Stimulated activated CD4-positive, alpha-beta T cell treated with anti-CD3 and anti-CD28 coated beads, Interleukin-4, amount 100 ng/mL, for 24 hours (primary cell): ENCODE measurements around the gene CSTB.

Experiments used
- DNase-seq: peaks from one replicate; pipeline ENCODE4 v3.0.0-alpha.2; 2020

Gene CSTB

DNA sequence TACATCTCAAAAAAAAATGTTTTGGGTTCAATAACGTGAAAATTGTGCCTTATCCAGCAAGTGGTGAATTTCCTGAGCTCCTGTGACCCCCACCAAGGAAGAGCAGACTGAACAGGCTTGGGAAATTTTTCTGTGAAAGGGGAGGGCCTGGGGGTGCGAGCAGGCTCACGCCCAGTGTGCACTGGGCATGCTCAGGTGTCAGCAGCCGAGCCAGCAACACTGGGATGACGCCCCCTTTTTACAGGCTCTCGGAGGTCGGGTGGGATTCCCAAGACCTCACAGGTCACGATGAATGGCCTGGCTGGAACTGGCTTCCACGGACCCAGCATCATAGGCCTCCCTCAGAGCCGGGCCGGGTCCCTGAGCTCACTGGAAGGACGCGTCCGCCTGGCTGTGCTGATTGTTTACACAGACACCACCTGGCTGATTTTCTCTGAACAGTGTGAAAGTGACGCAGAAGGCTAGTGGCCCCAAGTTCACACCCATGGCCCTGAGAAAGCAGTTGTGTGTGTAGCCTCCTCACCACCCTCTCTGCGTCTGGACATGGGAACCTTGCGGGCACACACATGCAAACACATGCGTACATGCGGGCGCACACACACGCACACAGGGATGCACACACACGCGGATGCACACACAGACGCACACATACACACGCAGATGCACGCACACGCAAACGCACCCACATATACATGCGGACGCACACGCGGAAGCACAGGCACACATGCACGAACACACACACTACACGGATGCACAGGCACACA is 9.2 kb downstream of the CSTB start:
- no peak for DNase-seq

- DNase-seq = no peak
Observed at GRCh38 chr21:43764576-43765495, 11.3 kb downstream of the CSTB start.

DNA sequence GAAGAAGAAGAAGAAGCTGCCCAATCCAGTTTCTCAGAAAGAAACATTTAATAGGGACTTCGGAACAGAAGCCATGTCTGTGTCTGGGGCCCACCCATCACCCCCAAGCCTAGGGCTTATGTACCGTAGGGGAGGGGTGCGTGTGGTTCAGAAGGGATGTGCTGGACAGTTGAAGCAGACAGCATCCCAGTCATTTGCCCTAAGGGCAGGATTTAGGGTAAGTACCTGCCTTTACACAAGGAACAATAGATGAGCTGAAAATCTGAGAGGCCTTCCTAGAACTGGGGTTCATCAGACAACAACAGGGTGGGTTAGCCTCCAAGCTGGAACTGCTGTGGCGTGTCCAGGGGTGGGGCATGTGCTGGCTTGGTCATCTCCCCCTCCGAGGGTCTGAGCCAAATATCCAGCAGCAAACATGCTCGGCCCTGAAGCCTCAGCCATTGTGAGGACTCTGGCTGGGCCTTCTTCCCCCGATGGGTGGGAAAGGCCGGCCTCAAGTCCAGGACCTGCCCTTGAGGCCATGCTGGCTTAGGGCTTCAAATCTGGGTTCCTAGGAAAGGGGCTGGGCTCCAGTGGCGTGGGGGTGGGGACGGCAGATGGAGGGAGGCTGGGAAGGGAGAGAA is 12.1 kb downstream of the CSTB start:
- no peak for DNase-seq

GRCh38 chr21:43762303-43763128 is 13.6 kb downstream of the CSTB start:
- DNase-seq = no peak

- DNase-seq = no peak
Observed at GRCh38 chr21:43761886-43762285, 14.2 kb downstream of the CSTB start.

DNA sequence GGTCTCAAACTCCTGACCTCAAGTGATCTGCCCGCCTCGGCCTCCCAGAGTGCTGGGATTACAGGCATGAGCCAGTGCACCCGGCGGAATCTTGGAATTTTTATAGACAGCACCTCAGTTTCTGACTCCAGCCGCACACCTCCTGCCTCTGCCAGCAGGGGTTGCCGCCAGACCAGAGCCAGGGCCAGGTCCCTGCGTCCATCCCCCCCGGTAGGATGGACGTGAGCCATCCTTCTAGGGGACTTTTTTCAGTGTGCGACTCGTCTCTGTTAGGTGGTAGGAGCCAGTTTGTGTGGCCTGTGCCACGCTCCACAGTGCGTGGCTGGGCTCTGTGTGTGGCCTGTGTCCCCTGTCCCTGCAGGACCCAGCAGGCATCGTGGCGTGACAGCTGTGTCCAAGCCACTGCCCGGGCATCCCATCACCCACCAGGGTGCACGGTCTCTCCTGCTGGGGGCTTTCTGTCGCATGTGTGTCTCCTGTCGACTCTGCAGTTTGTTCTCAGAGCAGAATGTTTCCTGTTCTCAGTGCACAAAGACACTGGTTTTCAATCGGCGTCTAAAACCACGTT is 15.6 kb downstream of the CSTB start:
- DNase-seq = no peak

- DNase-seq = no peak
Observed at GRCh38 chr21:43759651-43760050, 16.5 kb downstream of the CSTB start.

DNA sequence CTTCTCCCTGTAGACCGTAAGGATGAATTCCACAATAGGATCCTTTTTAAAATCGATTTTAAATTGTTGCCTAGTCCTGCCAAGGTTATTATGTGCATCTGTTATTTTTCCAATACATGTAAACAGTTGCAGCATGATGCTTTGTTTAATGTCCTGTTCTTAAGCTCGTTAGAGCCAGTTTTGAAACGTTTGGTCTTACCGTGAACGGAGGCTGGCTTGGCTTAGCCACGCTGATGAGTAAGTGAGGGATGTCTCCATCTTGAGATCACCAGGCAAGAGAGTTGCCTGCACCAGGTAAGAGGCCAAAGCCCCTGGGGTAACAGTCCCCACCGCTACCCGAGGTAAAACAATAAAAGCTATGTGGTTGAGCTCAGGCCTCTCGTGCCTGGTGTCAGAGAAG is 17.3 kb downstream of the CSTB start:
- no peak for DNase-seq

GRCh38 chr21:43758111-43758641 is 17.9 kb downstream of the CSTB start:
- DNase-seq = no peak

DNA sequence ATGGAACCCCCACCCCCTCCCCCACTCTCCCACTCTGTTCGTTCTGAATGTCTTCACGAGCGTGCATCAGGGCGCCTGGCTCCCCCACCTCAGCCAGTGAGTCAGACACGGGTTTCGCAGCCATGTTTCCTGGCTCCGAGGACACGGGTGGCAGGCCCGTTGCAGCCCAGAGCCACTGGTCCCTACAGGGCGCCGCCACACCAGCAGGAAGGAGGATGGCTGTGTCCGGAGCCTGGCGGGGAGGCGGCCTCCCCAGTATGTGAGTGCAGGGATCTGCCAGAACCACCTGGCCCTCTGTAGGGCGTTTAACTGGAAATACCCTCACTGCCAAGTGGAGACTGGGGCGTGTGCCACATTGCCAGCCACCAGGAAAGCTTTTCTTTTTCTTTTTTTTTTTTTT is 18.5 kb downstream of the CSTB start:
- no peak for DNase-seq

GRCh38 chr21:43755820-43756594 is 20.1 kb downstream of the CSTB start:
- DNase-seq = no peak

GRCh38 chr21:43754948-43755781 is 20.9 kb downstream of the CSTB start:
- no peak for DNase-seq

- no peak for DNase-seq
Observed at GRCh38 chr21:43753439-43753799, 22.7 kb downstream of the CSTB start.

DNA sequence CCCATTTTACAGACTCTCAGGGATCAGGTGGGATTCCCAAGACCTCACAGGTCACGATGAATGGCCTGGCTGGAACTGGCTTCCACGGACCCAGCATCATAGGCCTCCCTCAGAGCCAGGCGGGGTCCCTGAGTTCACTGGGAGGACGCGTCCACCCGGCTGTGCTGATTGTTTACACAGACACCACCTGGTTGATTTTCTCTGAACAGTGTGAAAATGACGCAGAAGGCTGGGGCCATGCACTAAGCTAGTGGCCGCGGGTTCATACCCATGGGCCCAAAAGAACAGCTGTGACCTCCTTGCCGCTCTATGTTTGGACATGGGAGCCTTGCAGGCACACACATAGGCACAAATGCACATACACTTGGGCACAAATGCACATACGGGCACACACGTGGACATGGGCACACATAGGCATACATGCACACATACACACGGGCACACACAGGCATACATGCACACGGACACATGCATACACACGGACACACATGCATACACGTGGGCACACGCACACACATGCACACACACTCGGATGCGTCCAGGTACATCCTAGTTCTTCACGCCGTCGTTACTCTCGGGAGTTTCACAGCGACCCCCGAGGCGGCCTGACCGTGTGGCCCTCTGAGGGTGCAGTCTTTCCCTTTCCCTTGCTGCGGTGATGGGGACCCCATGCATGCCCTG is 23.2 kb downstream of the CSTB start:
- no peak for DNase-seq

DNA sequence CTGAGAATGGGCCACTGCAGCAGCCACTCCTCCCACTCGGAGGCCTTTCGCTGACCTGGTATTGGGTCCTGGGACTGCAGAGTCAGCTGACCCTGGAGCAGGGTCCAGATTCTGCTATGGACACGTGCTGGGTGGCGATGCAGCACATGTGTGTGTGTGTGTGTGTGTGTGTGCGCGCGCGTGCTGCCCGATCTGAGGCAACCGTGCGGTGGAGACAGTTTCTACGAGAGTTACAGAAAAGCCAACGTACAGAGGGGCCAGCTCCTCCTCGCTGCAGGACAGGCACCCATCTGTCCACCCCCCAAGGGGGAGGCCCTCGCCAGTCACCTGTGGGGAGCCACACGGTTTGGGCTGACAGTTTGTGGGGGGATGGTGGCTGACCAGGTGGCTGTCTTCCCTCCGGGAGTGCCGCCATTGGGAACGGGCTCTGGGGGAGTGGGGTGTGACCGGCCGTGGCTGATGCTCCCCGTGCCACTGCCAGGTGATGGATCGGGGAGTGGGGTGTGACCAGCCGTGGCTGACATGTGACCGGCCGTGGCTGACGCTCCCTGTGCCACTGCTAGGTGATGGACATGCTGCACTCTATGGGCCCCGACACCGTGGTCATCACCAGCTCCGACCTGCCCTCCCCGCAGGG is 24.0 kb downstream of the CSTB start:
- no peak for DNase-seq

GRCh38 chr21:43750339-43751033 is 25.6 kb downstream of the CSTB start:
- no peak for DNase-seq

- no peak for DNase-seq
Observed at GRCh38 chr21:43749651-43750262, 26.4 kb downstream of the CSTB start.

DNA sequence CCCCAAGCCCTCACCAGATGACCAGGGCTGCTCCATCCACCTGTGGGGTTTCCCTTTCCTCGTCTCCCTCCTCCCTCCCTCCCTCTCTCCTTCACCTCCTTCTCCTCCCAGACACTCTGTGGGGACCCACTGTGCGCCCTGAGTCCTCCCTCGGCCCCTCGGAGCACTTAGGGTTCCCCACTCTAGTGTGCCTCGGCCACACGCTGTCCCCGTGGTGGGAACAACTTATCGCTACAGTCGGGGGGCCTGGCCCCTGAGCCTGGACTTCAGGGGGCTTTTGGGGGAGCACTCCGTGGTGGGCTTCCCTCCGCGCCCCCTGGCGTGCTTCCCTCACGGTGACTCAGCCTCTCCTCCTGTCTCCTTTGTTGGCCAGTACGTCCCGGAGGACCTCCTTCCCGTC is 27.5 kb downstream of the CSTB start:
- no peak for DNase-seq
